Chondrocyte (in vitro differentiated cells): ENCODE results near the gene EFNA3. TPM values are rescaled to one million over a fixed set of nuclear protein-coding genes. Genes with fewer than 3 reads are reported as not detected.

Experiments
- DNase-seq: peaks from one replicate; pipeline ENCODE4 v3.0.0; 2021; ENCODE audit warnings: mixed read lengths, low spot score
- H3K27ac Mint-ChIP-seq: one replicate; pipeline ENCODE4 v1.8.0; 2021; ENCODE audit warnings: mild to moderate bottlenecking, moderate library complexity, mixed read lengths; ENCODE audit not compliant: unreplicated experiment
- H3K27me3 Mint-ChIP-seq: 2 replicates; pipeline ENCODE4 v1.8.0; 2021; ENCODE audit warnings: low read depth, mixed read lengths
- H3K36me3 Mint-ChIP-seq: 2 replicates; pipeline ENCODE4 v1.8.0; 2021; ENCODE audit warnings: low read depth, mixed read lengths
- H3K4me1 Mint-ChIP-seq: 2 replicates; pipeline ENCODE4 v1.8.0; 2021; ENCODE audit warnings: low read depth, mild to moderate bottlenecking, mixed read lengths
- H3K4me3 Mint-ChIP-seq: one replicate; pipeline ENCODE4 v1.8.0; 2021; ENCODE audit warnings: mild to moderate bottlenecking, moderate library complexity, mixed read lengths; ENCODE audit not compliant: unreplicated experiment
- H3K9me3 Mint-ChIP-seq: 2 replicates; pipeline ENCODE4 v1.8.0; 2021; ENCODE audit warnings: low read depth, mixed read lengths
- total RNA-seq: library from RNA; stranded (reverse); gene quantifications from 3 replicates; pipeline ENCODE4 v1.2.1, GENCODE V29; 2021
- TF ChIP-seq, protein P1 (sequence below): fragments of 200-600 bp; sonication (generic); IDR thresholded peaks from 2 replicates; pipeline ENCODE4 v1.5.0; 2021; ENCODE audit warnings: antibody characterized with exemption, mild to moderate bottlenecking, moderate library complexity

The EFNA3 gene
- total RNA-seq, 1 donor from 2014 or later, result 4.5 TPM

DNA sequence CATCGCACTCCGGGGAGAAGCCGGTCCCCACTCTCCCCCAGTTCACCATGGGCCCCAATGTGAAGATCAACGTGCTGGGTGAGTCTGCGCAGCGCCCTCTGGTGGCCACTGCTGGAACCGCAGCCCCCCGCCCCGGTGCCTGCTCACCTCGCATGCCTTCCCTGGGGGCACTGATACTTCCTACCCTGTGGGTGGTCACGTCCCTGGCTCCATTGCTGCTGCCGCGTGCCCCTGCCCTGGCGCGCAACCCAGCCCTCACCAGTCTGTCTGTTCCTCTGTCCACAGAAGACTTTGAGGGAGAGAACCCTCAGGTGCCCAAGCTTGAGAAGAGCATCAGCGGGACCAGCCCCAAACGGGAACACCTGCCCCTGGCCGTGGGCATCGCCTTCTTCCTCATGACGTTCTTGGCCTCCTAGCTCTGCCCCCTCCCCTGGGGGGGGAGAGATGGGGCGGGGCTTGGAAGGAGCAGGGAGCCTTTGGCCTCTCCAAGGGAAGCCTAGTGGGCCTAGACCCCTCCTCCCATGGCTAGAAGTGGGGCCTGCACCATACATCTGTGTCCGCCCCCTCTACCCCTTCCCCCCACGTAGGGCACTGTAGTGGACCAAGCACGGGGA, 7.6 kb downstream of the EFNA3 start:
- no peaks in the 10 kb centered on the region for H3K9me3 Mint-ChIP-seq
- peaks cover 4% of the 10 kb centered on the region for H3K36me3 Mint-ChIP-seq
- TF ChIP-seq, protein P1, sequence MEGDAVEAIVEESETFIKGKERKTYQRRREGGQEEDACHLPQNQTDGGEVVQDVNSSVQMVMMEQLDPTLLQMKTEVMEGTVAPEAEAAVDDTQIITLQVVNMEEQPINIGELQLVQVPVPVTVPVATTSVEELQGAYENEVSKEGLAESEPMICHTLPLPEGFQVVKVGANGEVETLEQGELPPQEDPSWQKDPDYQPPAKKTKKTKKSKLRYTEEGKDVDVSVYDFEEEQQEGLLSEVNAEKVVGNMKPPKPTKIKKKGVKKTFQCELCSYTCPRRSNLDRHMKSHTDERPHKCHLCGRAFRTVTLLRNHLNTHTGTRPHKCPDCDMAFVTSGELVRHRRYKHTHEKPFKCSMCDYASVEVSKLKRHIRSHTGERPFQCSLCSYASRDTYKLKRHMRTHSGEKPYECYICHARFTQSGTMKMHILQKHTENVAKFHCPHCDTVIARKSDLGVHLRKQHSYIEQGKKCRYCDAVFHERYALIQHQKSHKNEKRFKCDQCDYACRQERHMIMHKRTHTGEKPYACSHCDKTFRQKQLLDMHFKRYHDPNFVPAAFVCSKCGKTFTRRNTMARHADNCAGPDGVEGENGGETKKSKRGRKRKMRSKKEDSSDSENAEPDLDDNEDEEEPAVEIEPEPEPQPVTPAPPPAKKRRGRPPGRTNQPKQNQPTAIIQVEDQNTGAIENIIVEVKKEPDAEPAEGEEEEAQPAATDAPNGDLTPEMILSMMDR, result peak; percentile 99
- peaks cover 33% of the 10 kb centered on the region for H3K4me1 Mint-ChIP-seq
- no peak for DNase-seq
- H3K4me3 Mint-ChIP-seq, result peak overlapping the region; percentile 42
- H3K27me3 Mint-ChIP-seq, result peaks cover 16% of the 10 kb centered on the region
- H3K27ac Mint-ChIP-seq, result no peak overlapping the region

DNA sequence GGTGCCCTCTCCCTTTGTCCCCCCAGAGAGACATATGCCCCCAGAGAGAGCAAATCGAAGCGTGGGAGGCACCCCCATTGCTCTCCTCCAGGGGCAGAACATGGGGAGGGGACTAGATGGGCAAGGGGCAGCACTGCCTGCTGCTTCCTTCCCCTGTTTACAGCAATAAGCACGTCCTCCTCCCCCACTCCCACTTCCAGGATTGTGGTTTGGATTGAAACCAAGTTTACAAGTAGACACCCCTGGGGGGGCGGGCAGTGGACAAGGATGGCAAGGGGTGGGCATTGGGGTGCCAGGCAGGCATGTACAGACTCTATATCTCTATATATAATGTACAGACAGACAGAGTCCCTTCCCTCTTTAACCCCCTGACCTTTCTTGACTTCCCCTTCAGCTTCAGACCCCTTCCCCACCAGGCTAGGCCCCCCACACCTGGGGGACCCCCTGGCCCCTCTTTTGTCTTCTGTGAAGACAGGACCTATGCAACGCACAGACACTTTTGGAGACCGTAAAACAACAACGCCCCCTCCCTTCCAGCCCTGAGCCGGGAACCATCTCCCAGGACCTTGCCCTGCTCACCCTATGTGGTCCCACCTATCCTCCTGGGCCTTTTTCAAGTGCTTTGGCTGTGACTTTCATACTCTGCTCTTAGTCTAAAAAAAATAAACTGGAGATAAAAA, 8.4 kb downstream of the EFNA3 start:
- Mint-ChIP-seq H3K4me3 (no peak overlapping the region), H3K27me3 (peaks cover 11% of the 10 kb centered on the region), H3K4me1 (peaks cover 32% of the 10 kb centered on the region), H3K36me3 (no peaks in the 10 kb centered on the region), H3K9me3 (no peaks in the 10 kb centered on the region), H3K27ac (no peak overlapping the region)
- DNase-seq, result no peak
- TF ChIP-seq, protein P1, result no peak

DNA sequence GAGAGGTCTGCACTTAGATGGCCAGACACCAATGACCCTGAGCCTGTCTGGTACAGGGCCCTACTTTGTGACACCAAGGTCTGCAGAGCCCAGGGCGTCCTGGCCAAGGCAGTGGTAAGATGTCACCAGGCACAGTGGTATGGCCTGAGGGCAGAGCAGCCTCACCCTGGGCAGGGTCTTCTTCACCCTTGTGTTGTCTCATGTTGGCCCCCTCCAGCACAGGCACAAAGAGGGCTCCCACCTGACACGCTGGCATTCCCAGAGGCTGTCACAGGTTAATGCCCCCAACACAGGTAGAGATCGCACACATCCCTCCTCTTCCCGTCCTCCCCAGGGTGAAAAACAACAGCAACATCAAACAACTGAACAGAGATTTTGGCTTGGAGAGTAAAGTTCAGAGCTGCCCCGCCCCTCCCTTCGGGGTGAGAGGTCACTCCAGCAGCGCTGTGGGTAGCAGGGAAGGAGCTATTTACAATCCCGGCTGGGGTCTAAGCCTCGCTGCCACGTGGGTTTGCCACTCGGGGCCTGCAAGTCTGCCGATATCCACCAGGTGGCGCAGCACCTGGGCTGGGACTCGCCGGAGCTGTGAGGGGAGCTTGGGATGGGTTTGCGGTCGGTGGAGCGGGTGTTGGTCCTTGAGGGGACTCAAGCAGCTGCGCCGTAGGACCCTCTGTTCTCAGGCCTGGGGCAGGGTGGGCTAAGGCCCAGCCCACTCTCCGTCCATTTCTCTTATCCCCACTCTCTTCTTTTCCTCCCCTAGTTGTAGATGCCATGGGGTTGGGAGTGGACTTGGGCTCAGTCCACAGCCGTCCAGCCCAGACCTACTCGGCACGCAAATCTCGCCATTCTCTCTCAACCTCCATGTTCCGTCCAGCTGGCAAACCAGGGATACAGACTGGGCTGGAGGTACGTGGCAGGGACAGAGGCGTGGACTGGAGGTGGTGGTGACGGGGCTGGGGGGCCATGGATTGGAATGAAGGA, 12.7 kb downstream of the EFNA3 start:
- Mint-ChIP-seq H3K4me3 (no peak overlapping the region), H3K4me1 (peaks cover 36% of the 10 kb centered on the region), H3K36me3 (no peaks in the 10 kb centered on the region), H3K27ac (no peak overlapping the region), H3K9me3 (no peaks in the 10 kb centered on the region), H3K27me3 (no peaks in the 10 kb centered on the region)
- no peak for DNase-seq
- TF ChIP-seq, protein P1, result peak; percentile 96

DNA sequence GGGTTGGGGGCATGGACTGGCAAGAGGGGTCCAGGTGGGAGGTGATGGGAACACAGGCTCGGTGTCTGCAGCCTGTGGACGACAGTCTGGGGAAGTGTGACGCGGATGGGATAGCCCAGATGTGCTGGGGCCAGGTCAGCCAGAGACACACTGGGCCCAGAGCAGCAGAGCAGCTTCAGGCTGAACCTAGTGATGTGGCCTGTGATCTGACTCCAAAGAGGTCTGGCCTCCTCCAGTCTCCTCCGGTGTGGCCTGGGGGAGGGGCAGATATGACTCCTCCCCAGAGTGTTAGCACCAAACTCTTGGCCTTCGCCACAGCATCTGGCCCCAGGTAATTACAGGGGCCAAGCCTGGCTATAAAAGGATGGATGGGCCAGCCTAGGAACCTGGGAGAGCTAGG, 13.5 kb downstream of the EFNA3 start:
- no peak for DNase-seq
- Mint-ChIP-seq H3K36me3 (no peaks in the 10 kb centered on the region), H3K4me3 (no peak overlapping the region), H3K4me1 (peaks cover 34% of the 10 kb centered on the region), H3K9me3 (no peaks in the 10 kb centered on the region), H3K27me3 (no peaks in the 10 kb centered on the region), H3K27ac (no peak overlapping the region)
- TF ChIP-seq, protein P1, result no peak

DNA sequence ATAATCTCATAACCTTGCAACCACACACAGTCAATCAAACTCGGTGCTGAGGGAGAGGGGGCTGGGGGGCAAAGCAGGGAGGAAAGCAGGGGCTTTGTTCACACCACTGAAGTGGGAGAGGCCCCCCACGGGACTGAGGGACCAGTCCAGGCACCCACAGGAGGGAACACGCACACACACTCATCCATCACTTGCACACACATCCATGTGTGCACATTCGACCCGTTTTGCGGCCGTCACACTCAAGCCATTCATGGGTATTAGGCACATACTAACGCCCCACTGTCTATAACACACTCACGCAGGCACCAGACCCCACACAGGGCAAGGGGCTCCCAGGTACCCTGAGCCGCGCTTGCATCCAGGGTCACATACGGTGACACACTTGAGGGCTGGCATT, 14.0 kb downstream of the EFNA3 start:
- no peaks in the 10 kb centered on the region for H3K9me3 Mint-ChIP-seq
- no peak overlapping the region for H3K4me3 Mint-ChIP-seq
- H3K36me3 Mint-ChIP-seq, result no peaks in the 10 kb centered on the region
- peaks cover 29% of the 10 kb centered on the region for H3K4me1 Mint-ChIP-seq
- no peaks in the 10 kb centered on the region for H3K27me3 Mint-ChIP-seq
- DNase-seq, result no peak
- H3K27ac Mint-ChIP-seq, result no peak overlapping the region
- TF ChIP-seq, protein P1, result no peak
